Cardiac fibroblast (primary cell): Measurements from ENCODE around the gene KIF4A.

Experiments
- DNase-seq, 2 donors: peaks; one replicate each; pipeline versions ENCODE4 v3.0.0 to v3.0.0-alpha.2; 2010; ENCODE audit warnings: low read depth in 2 of 2
- H3K4me3 ChIP-seq, 2 donors: replicated peaks in 1 of 2; 1 replicate in 1 of 2; 2 replicates in 1 of 2; pipeline ENCODE4 v1.5.1; 2011; ENCODE audit warnings: low read depth in 2 of 2, low read length in 2 of 2, mild to moderate bottlenecking in 2 of 2, moderate library complexity in 1 of 2
- CTCF ChIP-seq: IDR thresholded peaks from one replicate; pipeline ENCODE4 v1.5.1; 2011; ENCODE audit warnings: low read depth, mild to moderate bottlenecking, low read length, inconsistent platforms

KIF4A gene

GRCh38 chrX:70252491-70252890, 37.4 kb upstream of the KIF4A start:
- no peak for TF ChIP-seq CTCF
- no peak overlapping the region for H3K4me3 ChIP-seq
- DNase-seq, result no peak

GRCh38 chrX:70253377-70254062, 36.4 kb upstream of the KIF4A start:
- no peak overlapping the region for H3K4me3 ChIP-seq
- no peak for TF ChIP-seq CTCF
- peak in 1 of 2 donors; percentile 16 for DNase-seq

- no peak overlapping the region for H3K4me3 ChIP-seq
- TF ChIP-seq CTCF, result no peak
- DNase-seq, result no peak
These were observed 35.9 kb upstream of the KIF4A start for GRCh38 chrX:70254063-70254400.

GRCh38 chrX:70254909-70255308, 35.0 kb upstream of the KIF4A start:
- TF ChIP-seq CTCF, result no peak
- DNase-seq, result no peak
- no peak overlapping the region for H3K4me3 ChIP-seq

GRCh38 chrX:70255452-70255851, 34.5 kb upstream of the KIF4A start:
- H3K4me3 ChIP-seq, result no peak overlapping the region
- no peak for TF ChIP-seq CTCF
- peak in 1 of 2 donors; percentile 2 for DNase-seq

- no peak overlapping the region for H3K4me3 ChIP-seq
- DNase-seq, result no peak
- TF ChIP-seq CTCF, result no peak
These were observed 32.2 kb upstream of the KIF4A start for GRCh38 chrX:70257423-70258288.
